Neural cell (in vitro differentiated cells): ENCODE data around the gene SMIM44. TPM values are rescaled to one million over a fixed set of nuclear protein-coding genes. Genes with fewer than 3 reads are reported as not detected.
A peak's percentile ranks its signal among the peaks of the same experiment; 100 is the strongest.

Source experiments
- H2AFZ ChIP-seq: fragments of 200-600, 300-800 bp; sonication (generic), shearing (Covaris generic); 2 replicates; pipeline ENCODE4 v1.6.0; 2014; ENCODE audit warnings: low read depth, mild to moderate bottlenecking, antibody characterized with exemption, low read length, moderate library complexity
- H3F3A ChIP-seq: fragments of 200-600 bp; shearing (Covaris generic); 2 replicates; pipeline ENCODE4 v1.6.1; 2016; ENCODE audit warnings: mild to moderate bottlenecking, moderate library complexity, mixed read lengths, antibody characterized with exemption, low read length; ENCODE audit not compliant: insufficient read depth, poor library complexity, severe bottlenecking
- H3K27ac ChIP-seq: fragments of 200-600, 300-800 bp; sonication (generic), shearing (Covaris generic); 2 replicates; pipeline ENCODE4 v1.5.1; 2014; ENCODE audit warnings: mild to moderate bottlenecking, low read length, moderate library complexity
- H3K27me3 ChIP-seq: fragments of 300-800, 200-600 bp; sonication (generic), shearing (Covaris generic); 2 replicates; pipeline ENCODE4 v1.6.0; 2014; ENCODE audit warnings: mild to moderate bottlenecking, low read depth, low read length, moderate library complexity; ENCODE audit not compliant: insufficient read depth
- H3K36me3 ChIP-seq: fragments of 300-800, 200-600 bp; sonication (generic), shearing (Covaris generic); 2 replicates; pipeline ENCODE4 v1.5.1; 2014; ENCODE audit warnings: mild to moderate bottlenecking, antibody characterized with exemption, low read length, moderate library complexity; ENCODE audit not compliant: insufficient read depth
- H3K4me2 ChIP-seq: fragments of 300-800, 200-600 bp; sonication (generic), shearing (Covaris generic); 2 replicates; pipeline ENCODE4 v1.6.0; 2014; ENCODE audit warnings: mild to moderate bottlenecking, low read length
- H3K4me3 ChIP-seq: fragments of 300-800, 200-600 bp; sonication (generic), shearing (Covaris generic); 2 replicates; pipeline ENCODE4 v1.5.1; 2014; ENCODE audit warnings: mild to moderate bottlenecking, low read length, moderate library complexity
- H3K79me2 ChIP-seq: fragments of 200-600 bp; shearing (Covaris generic); replicated peaks from 2 replicates; pipeline ENCODE4 v1.6.0; 2014; ENCODE audit warnings: mild to moderate bottlenecking, low read length, moderate library complexity; ENCODE audit not compliant: insufficient read depth
- H3K9ac ChIP-seq: fragments of 300-800, 200-600 bp; sonication (generic), shearing (Covaris generic); 2 replicates; pipeline ENCODE4 v1.6.1; 2016; ENCODE audit warnings: mild to moderate bottlenecking, low read length, mixed read lengths
- H3K9me2 ChIP-seq: fragments of 200-600 bp; shearing (Covaris generic); 2 replicates; pipeline ENCODE4 v1.6.1; 2016; ENCODE audit warnings: mild to moderate bottlenecking, low read length, mixed read lengths; ENCODE audit not compliant: insufficient read depth
- H3K9me3 ChIP-seq: fragments of 200-600, 300-800 bp; sonication (generic), shearing (Covaris generic); 2 replicates; pipeline ENCODE4 v1.6.1; 2016; ENCODE audit warnings: mild to moderate bottlenecking, mixed run types, low read length, moderate library complexity, mixed read lengths
- H4K20me1 ChIP-seq: fragments of 200-600 bp; shearing (Covaris generic); 2 replicates; pipeline ENCODE4 v1.6.1; 2016; ENCODE audit warnings: mild to moderate bottlenecking, mixed run types; ENCODE audit not compliant: insufficient read depth
- CTCF ChIP-seq: fragments of 450-650 bp; IDR thresholded peaks from 2 replicates; pipeline ENCODE4 v1.5.1; 2014; ENCODE audit warnings: antibody characterized with exemption, mild to moderate bottlenecking, moderate library complexity; ENCODE audit not compliant: poor library complexity, severe bottlenecking
- EP300 ChIP-seq: fragments of 450-650 bp; conservative IDR thresholded peaks from 2 replicates; pipeline ENCODE4 v1.6.1; 2014; ENCODE audit warnings: antibody characterized with exemption, mild to moderate bottlenecking, moderate library complexity; ENCODE audit not compliant: poor library complexity, severe bottlenecking
- EZH2 ChIP-seq: fragments of 200-600, 300-800 bp; shearing (Covaris generic), sonication (generic); IDR thresholded peaks from 2 replicates; pipeline ENCODE4 v1.6.1; 2014; ENCODE audit warnings: antibody characterized with exemption, low read length, borderline replicate concordance, mild to moderate bottlenecking; ENCODE audit not compliant: insufficient read depth, poor library complexity, severe bottlenecking
- MXI1 ChIP-seq: fragments of 450-650 bp; conservative IDR thresholded peaks from 2 replicates; pipeline ENCODE4 v1.6.1; 2014; ENCODE audit warnings: antibody characterized with exemption, mild to moderate bottlenecking; ENCODE audit not compliant: poor library complexity, severe bottlenecking
- POLR2AphosphoS5 ChIP-seq: IDR thresholded peaks from 2 replicates; pipeline ENCODE4 v1.6.1; 2012
- RAD21 ChIP-seq: fragments of 450-650 bp; conservative IDR thresholded peaks from 2 replicates; pipeline ENCODE4 v1.6.1; 2014; ENCODE audit warnings: antibody characterized with exemption, mild to moderate bottlenecking, moderate library complexity
- REST ChIP-seq: IDR thresholded peaks from 2 replicates; pipeline ENCODE4 v1.6.1; 2012; ENCODE audit warnings: borderline replicate concordance
- SMC3 ChIP-seq: fragments of 450-650 bp; conservative IDR thresholded peaks from 2 replicates; pipeline ENCODE4 v1.6.1; 2014; ENCODE audit warnings: antibody characterized with exemption, mild to moderate bottlenecking, moderate library complexity; ENCODE audit not compliant: poor library complexity
- TAF1 ChIP-seq: IDR thresholded peaks from 2 replicates; pipeline ENCODE4 v1.6.1; 2012; ENCODE audit warnings: low read depth
- polyA plus RNA-seq: library from polyadenylated mRNA; depleted of rRNA; stranded (reverse); fragments of >200 nt; gene quantifications from 2 replicates; pipeline ENCODE4 v1.2.3, GENCODE V29; 2014

SMIM44 gene
- polyA plus RNA-seq, 1 donor from 2014 or later: not detected

GRCh38 chr19:3499738-3500428 is 16.6 kb upstream of the SMIM44 start:
- Histone ChIP-seq H3K27me3 (no peaks in the 10 kb centered on the region), H3F3A (no peaks in the 10 kb centered on the region), H2AFZ (peak overlapping the region; percentile 90), H3K9me2 (no peaks in the 10 kb centered on the region), H3K9ac (peak overlapping the region; percentile 92), H3K4me3 (peak overlapping the region; percentile 84), H3K79me2 (peaks cover 15% of the 10 kb centered on the region), H3K4me2 (peak overlapping the region; percentile 69), H4K20me1 (no peaks in the 10 kb centered on the region), H3K36me3 (no peaks in the 10 kb centered on the region), H3K9me3 (no peaks in the 10 kb centered on the region), H3K27ac (peak overlapping the region; percentile 95)
- no peak for TF ChIP-seq RAD21
- no peak for TF ChIP-seq EP300
- no peak for TF ChIP-seq POLR2AphosphoS5
- no peak for TF ChIP-seq REST
- no peak for TF ChIP-seq EZH2
- no peak for TF ChIP-seq MXI1
- TF ChIP-seq TAF1: no peak
- no peak for TF ChIP-seq CTCF
- no peak for TF ChIP-seq SMC3

GRCh38 chr19:3497757-3498520 is 14.7 kb upstream of the SMIM44 start:
- H3K79me2 ChIP-seq: peaks cover 15% of the 10 kb centered on the region

More at GRCh38 chr19:3497757-3498520, 14.7 kb upstream of the SMIM44 start:
- H4K20me1 ChIP-seq: no peaks in the 10 kb centered on the region
- H3K4me2 ChIP-seq: no peak overlapping the region
- TF ChIP-seq RAD21 (no peak), REST (no peak), CTCF (no peak)
- no peaks in the 10 kb centered on the region for H3K9me3 ChIP-seq
- H2AFZ ChIP-seq: no peak overlapping the region
- H3K9ac ChIP-seq: no peak overlapping the region
- no peak overlapping the region for H3K4me3 ChIP-seq
- no peaks in the 10 kb centered on the region for H3K27me3 ChIP-seq
- no peaks in the 10 kb centered on the region for H3K36me3 ChIP-seq
- no peak overlapping the region for H3K27ac ChIP-seq
- H3K9me2 ChIP-seq: no peaks in the 10 kb centered on the region
- no peaks in the 10 kb centered on the region for H3F3A ChIP-seq
